ENCODE results near the gene CFAP299.

The CFAP299 gene

DNA sequence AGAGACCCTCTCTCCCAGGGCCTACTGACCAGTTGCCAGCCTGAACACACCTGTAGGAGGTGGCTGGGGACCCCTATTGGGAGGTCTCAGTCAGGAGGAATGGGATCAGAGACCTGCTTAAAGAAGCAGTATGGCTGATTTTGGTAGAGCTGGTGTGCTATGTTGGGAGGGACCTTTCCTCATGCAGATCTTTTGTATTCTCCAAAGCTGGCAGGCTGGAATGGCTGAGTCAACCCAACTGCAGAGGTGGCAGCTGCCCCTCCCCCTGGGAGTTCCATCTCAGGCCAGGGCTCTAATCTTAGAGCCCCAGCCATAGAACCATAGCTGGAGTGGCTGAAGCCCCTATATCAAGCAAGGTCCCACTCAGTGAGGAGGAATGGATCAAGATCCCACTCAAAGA, 415.7 kb downstream of the CFAP299 start:
- no peak overlapping the region for H3K27ac Mint-ChIP-seq
- no peaks in the 10 kb centered on the region for H3K36me3 Mint-ChIP-seq (ENCODE audit: low read depth)
- H3K27me3 Mint-ChIP-seq (ENCODE audit: low read depth), result no peaks in the 10 kb centered on the region

DNA sequence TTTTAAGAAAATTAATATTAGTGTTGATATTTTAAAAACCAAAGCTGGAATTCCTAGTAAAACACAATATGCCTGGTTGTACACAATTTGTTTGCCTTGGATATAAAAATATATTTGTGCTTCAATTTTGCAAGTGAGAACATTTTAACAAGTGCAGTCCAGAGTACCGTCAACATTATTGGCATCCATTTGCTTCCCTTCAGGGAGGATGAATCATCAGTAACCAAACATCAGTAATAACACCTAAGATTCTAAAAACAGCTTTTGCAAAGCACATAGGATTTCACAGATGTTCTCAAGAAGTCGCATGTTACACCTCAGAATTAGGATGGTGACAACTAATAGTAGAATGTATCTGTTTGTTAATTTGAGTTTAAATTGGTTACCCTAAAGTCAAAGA, 432.4 kb downstream of the CFAP299 start:
- Mint-ChIP-seq H3K9me3 (peaks cover 13% of the 10 kb centered on the region), H3K27me3 (ENCODE audit: low read depth) (peaks cover 4% of the 10 kb centered on the region), H3K4me1 (no peaks in the 10 kb centered on the region), H3K27ac (no peak overlapping the region), H3K4me3 (no peak overlapping the region), H3K36me3 (ENCODE audit: low read depth) (no peaks in the 10 kb centered on the region)
- no peak for TF ChIP-seq CTCF (IDR thresholded peaks at IDR 0.05; ENCODE audit: unreplicated experiment in 3 of 3)

More for the DNA sequence above, 415.7 kb downstream of the CFAP299 start:
- no peak overlapping the region for H3K4me3 Mint-ChIP-seq
- no peak for TF ChIP-seq CTCF (IDR thresholded peaks at IDR 0.05; ENCODE audit: unreplicated experiment in 3 of 3)
- H3K4me1 Mint-ChIP-seq, result no peaks in the 10 kb centered on the region
- H3K9me3 Mint-ChIP-seq, result no peaks in the 10 kb centered on the region

DNA sequence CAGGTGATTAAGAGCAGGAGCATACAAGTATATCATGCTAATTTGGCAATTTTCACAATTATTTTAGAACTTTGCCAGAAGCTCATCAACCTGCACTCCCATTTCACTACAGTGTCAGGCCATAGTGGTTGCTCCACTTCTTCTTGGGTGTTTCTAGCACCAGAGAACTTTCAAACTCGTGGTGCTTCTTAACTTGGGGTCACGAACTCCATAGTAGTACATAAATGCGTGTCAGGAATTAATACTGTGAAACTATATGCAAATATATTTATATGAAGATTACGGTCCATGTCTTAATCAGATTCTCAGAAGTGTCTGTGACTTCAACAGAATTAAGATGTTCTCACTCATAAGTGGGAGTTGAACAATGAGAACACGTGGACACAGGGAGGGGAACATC, 440.6 kb downstream of the CFAP299 start:
- no peak for TF ChIP-seq CTCF (IDR thresholded peaks at IDR 0.05; ENCODE audit: unreplicated experiment in 3 of 3)
- H3K9me3 Mint-ChIP-seq, result no peaks in the 10 kb centered on the region
- H3K4me3 Mint-ChIP-seq, result no peak overlapping the region
- no peaks in the 10 kb centered on the region for H3K36me3 Mint-ChIP-seq (ENCODE audit: low read depth)
- no peak overlapping the region for H3K27ac Mint-ChIP-seq
- no peaks in the 10 kb centered on the region for H3K27me3 Mint-ChIP-seq (ENCODE audit: low read depth)
- no peaks in the 10 kb centered on the region for H3K4me1 Mint-ChIP-seq

GRCh38 chr4:80781431-80781830, 445.9 kb downstream of the CFAP299 start:
- no peaks in the 10 kb centered on the region for H3K27me3 Mint-ChIP-seq (ENCODE audit: low read depth)
- no peak overlapping the region for H3K27ac Mint-ChIP-seq
- peaks cover 5% of the 10 kb centered on the region for H3K4me1 Mint-ChIP-seq
- no peak for TF ChIP-seq CTCF (IDR thresholded peaks at IDR 0.05; ENCODE audit: unreplicated experiment in 3 of 3)
- no peaks in the 10 kb centered on the region for H3K9me3 Mint-ChIP-seq
- no peak overlapping the region for H3K4me3 Mint-ChIP-seq
- H3K36me3 Mint-ChIP-seq (ENCODE audit: low read depth), result no peaks in the 10 kb centered on the region

DNA sequence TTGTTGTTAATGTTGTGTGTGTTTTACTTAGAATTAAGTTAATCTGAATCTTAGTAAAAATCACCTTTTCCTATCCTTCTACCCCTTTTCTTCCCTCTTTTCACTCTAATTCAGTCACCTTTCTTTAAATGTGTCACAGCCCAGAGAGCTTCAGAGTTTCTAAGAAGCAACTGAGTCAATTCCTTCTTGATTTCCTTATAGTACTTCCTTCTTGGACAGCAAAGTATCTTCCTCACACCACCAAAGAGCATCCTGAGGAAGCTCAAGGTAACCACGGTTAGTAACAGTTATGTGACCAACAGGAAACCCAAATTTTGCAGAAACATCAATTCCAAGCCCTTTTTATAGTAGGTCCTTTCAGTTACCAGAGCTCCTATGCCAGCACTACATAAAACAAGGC, 451.8 kb downstream of the CFAP299 start:
- H3K27ac Mint-ChIP-seq, result no peak overlapping the region
- H3K4me1 Mint-ChIP-seq, result peaks cover 13% of the 10 kb centered on the region
- no peaks in the 10 kb centered on the region for H3K9me3 Mint-ChIP-seq
- no peaks in the 10 kb centered on the region for H3K27me3 Mint-ChIP-seq (ENCODE audit: low read depth)
- no peak overlapping the region for H3K4me3 Mint-ChIP-seq
- H3K36me3 Mint-ChIP-seq (ENCODE audit: low read depth), result no peaks in the 10 kb centered on the region
- TF ChIP-seq CTCF (IDR thresholded peaks at IDR 0.05; ENCODE audit: unreplicated experiment in 3 of 3), result no peak

- no peaks in the 10 kb centered on the region for H3K36me3 Mint-ChIP-seq (ENCODE audit: low read depth)
- no peaks in the 10 kb centered on the region for H3K9me3 Mint-ChIP-seq
- no peak for TF ChIP-seq CTCF (IDR thresholded peaks at IDR 0.05; ENCODE audit: unreplicated experiment in 3 of 3)
- H3K27me3 Mint-ChIP-seq (ENCODE audit: low read depth), result no peaks in the 10 kb centered on the region
- H3K4me3 Mint-ChIP-seq, result no peak overlapping the region
- H3K4me1 Mint-ChIP-seq, result peaks cover 13% of the 10 kb centered on the region
- no peak overlapping the region for H3K27ac Mint-ChIP-seq
Measured at GRCh38 chr4:80788798-80789197, 453.3 kb downstream of the CFAP299 start.

Measured in nephron (organoid).